ENCODE data around the gene MADCAM1. TPM values are rescaled to one million over a fixed set of nuclear protein-coding genes. Genes with fewer than 3 reads are reported as not detected.

The MADCAM1 gene
- total RNA-seq, 1 experiment from 2014 or later, result 0.84 TPM

- Histone ChIP-seq H3K9me3 (ENCODE audit: low read depth, low read length, poor library complexity, severe bottlenecking) (no peaks in the 10 kb centered on the region), H3K27ac (ENCODE audit: low read depth, low read length, poor library complexity, severe bottlenecking) (no peak overlapping the region), H3K36me3 (ENCODE audit: insufficient read depth, low read length, poor library complexity, severe bottlenecking) (no peaks in the 10 kb centered on the region), H3K27me3 (replicated peaks; ENCODE audit: insufficient read depth, low read depth, low read length, poor library complexity) (peaks cover 5% of the 10 kb centered on the region), H3K4me1 (ENCODE audit: insufficient read depth, low read length, poor library complexity, severe bottlenecking) (no peaks in the 10 kb centered on the region), H3K4me3 (ENCODE audit: low read depth, low read length, poor library complexity, severe bottlenecking) (no peak overlapping the region)
- POLR2A ChIA-PET (ENCODE audit: low non-redundant PET), result no interaction called here
- CTCF ChIA-PET, result no interaction called here
- no TSS peak for BruUV-seq (replicated peaks)
- intact Hi-C loops (cut with micrococcal nuclease; ENCODE audit: unreplicated experiment), result no loop called here
- TF ChIP-seq CTCF (conservative IDR thresholded peaks at IDR 0.05; ENCODE audit: low read depth, low read length), result no peak
- no peak for TF ChIP-seq EZH2 (IDR thresholded peaks at IDR 0.05; ENCODE audit: borderline replicate concordance, low read depth, low read length, poor library complexity, severe bottlenecking)
- no peak for DNase-seq (ENCODE audit: low spot score)
Measured at GRCh38 chr19:455031-455705, 41.1 kb upstream of the MADCAM1 start.

- BruUV-seq (replicated peaks), result no TSS peak
Measured at GRCh38 chr19:455851-456546, 40.3 kb upstream of the MADCAM1 start.

GRCh38 chr19:456547-457110, 39.7 kb upstream of the MADCAM1 start:
- CTCF ChIA-PET, result no interaction called here

More at GRCh38 chr19:455851-456546, 40.3 kb upstream of the MADCAM1 start:
- intact Hi-C loops (cut with micrococcal nuclease; ENCODE audit: unreplicated experiment), result no loop called here
- H3K4me1 ChIP-seq (ENCODE audit: insufficient read depth, low read length, poor library complexity, severe bottlenecking), result no peaks in the 10 kb centered on the region
- H3K27me3 ChIP-seq (replicated peaks; ENCODE audit: insufficient read depth, low read depth, low read length, poor library complexity), result peaks cover 6% of the 10 kb centered on the region
- no peaks in the 10 kb centered on the region for H3K9me3 ChIP-seq (ENCODE audit: low read depth, low read length, poor library complexity, severe bottlenecking)
- DNase-seq (ENCODE audit: low spot score), result no peak
- no peak overlapping the region for H3K27ac ChIP-seq (ENCODE audit: low read depth, low read length, poor library complexity, severe bottlenecking)
- H3K4me3 ChIP-seq (ENCODE audit: low read depth, low read length, poor library complexity, severe bottlenecking), result no peak overlapping the region
- TF ChIP-seq EZH2 (IDR thresholded peaks at IDR 0.05; ENCODE audit: borderline replicate concordance, low read depth, low read length, poor library complexity, severe bottlenecking) (no peak), CTCF (conservative IDR thresholded peaks at IDR 0.05; ENCODE audit: low read depth, low read length) (no peak)
- no peaks in the 10 kb centered on the region for H3K36me3 ChIP-seq (ENCODE audit: insufficient read depth, low read length, poor library complexity, severe bottlenecking)
- POLR2A ChIA-PET (ENCODE audit: low non-redundant PET), result no interaction called here
- CTCF ChIA-PET, result no interaction called here

More at GRCh38 chr19:456547-457110, 39.7 kb upstream of the MADCAM1 start:
- Histone ChIP-seq H3K36me3 (ENCODE audit: insufficient read depth, low read length, poor library complexity, severe bottlenecking) (no peaks in the 10 kb centered on the region), H3K4me1 (ENCODE audit: insufficient read depth, low read length, poor library complexity, severe bottlenecking) (no peaks in the 10 kb centered on the region), H3K27ac (ENCODE audit: low read depth, low read length, poor library complexity, severe bottlenecking) (no peak overlapping the region), H3K4me3 (ENCODE audit: low read depth, low read length, poor library complexity, severe bottlenecking) (no peak overlapping the region), H3K9me3 (ENCODE audit: low read depth, low read length, poor library complexity, severe bottlenecking) (no peaks in the 10 kb centered on the region), H3K27me3 (replicated peaks; ENCODE audit: insufficient read depth, low read depth, low read length, poor library complexity) (peaks cover 13% of the 10 kb centered on the region)
- POLR2A ChIA-PET (ENCODE audit: low non-redundant PET), result no interaction called here
- BruUV-seq (replicated peaks), result no TSS peak
- intact Hi-C loops (cut with micrococcal nuclease; ENCODE audit: unreplicated experiment), result no loop called here
- DNase-seq (ENCODE audit: low spot score), result no peak
- TF ChIP-seq EZH2 (IDR thresholded peaks at IDR 0.05; ENCODE audit: borderline replicate concordance, low read depth, low read length, poor library complexity, severe bottlenecking), result no peak
- no peak for TF ChIP-seq CTCF (conservative IDR thresholded peaks at IDR 0.05; ENCODE audit: low read depth, low read length)
